ENCODE data around the gene IL13RA2.

DNA sequence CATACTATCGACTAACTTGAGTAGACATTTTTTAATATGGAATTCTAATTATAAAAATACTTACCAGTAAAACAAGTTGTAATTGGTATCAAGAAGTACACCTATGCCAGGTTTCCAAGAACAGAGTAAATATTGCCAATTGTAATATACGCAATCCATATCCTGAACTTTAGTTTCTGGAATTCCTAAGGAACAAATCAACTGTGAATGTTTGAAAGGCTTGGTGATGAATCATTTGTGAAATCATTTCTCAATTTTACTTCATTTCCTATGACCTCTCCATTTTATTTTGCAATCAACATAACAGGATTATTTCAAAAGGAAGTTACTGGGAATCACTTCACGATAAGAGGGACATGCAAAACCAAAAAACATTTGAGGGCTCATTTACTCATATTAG, 3.7 kb downstream of the IL13RA2 start:
- TF ChIP-seq POLR2AphosphoS5 (IDR thresholded peaks at IDR 0.05) (no peak), EP300 (IDR thresholded peaks at IDR 0.05) (no peak)
